Measurements from ENCODE around the gene EXD3. TPM values are rescaled to one million over a fixed set of nuclear protein-coding genes. Genes with fewer than 3 reads are reported as not detected.

The EXD3 gene
- total and polyA plus RNA-seq, 2 of the 13 experiments (the other 11 are each of a cell fraction or from before 2014, with no cell fraction given): 2.7 to 4.8 TPM

GRCh38 chr9:137452761-137453642 is 30.0 kb upstream of the EXD3 start:
- H3K4me1 ChIP-seq (ENCODE audit: insufficient read depth, low read length): peaks cover 63% of the 10 kb centered on the region
- ATAC-seq (no peak), DNase-seq (ENCODE audit: low spot score) (no peak), FAIRE-seq (no peak)
- in situ Hi-C loops (cut with HindIII; ENCODE audit: extremely low pct_ligation_motif_present, low pct_unique_long_range_greater_than_20kb): no loop called here
- no peaks in the 10 kb centered on the region for H3K27me3 ChIP-seq (ENCODE audit: control insufficient read depth in 1 of 2, insufficient read depth in 2 of 2, low read length in 2 of 2)
- ChIA-PET POLR2A (interaction anchor here (0.6 kb wide), 1 partner anchor 82 kb away, joined by 3 read pairs; no protein-coding TSS in a partner anchor), CTCF (ENCODE audit: low intra/inter-chr PET ratio, low total read pairs) (no interaction called here)
- peaks cover 12 to 49% of the 10 kb centered on the region in 2 experiments for H3K36me3 ChIP-seq (replicated peaks in 1 of 2; ENCODE audit: control insufficient read depth in 1 of 2, insufficient read depth in 2 of 2, low read length in 2 of 2)
- BruUV-seq (replicated peaks): no TSS peak
- H3K9ac ChIP-seq (ENCODE audit: insufficient read depth, low read depth, low read length): no peak overlapping the region
- H3K27ac ChIP-seq (ENCODE audit: extremely low read length, insufficient read depth, low read length): peak overlapping the region; percentile 34
- WGBS (ENCODE audit: low lambda C conversion rate): 95% methylated on average over 25 of the region's 43 CpGs
- intact Hi-C loops (cut with micrococcal nuclease; ENCODE audit: unreplicated experiment): no loop called here
- H4K20me1 ChIP-seq (ENCODE audit: insufficient read depth, low read length): peaks cover 15% of the 10 kb centered on the region; the same call in 1 of the 2 replicates
- H3K4me3 ChIP-seq (replicated peaks in 1 of 3; ENCODE audit: insufficient read depth in 1 of 3, low read depth in 2 of 3, low read length in 3 of 3): no peak overlapping the region; a peak in 1 of 6 replicates
- no peak overlapping the region for H2AFZ ChIP-seq (ENCODE audit: low read length)
- no peaks in the 10 kb centered on the region for H3K9me3 ChIP-seq (ENCODE audit: low read length)
- H3K4me2 ChIP-seq (ENCODE audit: low read depth, low read length): no peak overlapping the region
- peaks cover 22% of the 10 kb centered on the region for H3K79me2 ChIP-seq (ENCODE audit: insufficient read depth, low read length)
- TF ChIP-seq, protein P1, sequence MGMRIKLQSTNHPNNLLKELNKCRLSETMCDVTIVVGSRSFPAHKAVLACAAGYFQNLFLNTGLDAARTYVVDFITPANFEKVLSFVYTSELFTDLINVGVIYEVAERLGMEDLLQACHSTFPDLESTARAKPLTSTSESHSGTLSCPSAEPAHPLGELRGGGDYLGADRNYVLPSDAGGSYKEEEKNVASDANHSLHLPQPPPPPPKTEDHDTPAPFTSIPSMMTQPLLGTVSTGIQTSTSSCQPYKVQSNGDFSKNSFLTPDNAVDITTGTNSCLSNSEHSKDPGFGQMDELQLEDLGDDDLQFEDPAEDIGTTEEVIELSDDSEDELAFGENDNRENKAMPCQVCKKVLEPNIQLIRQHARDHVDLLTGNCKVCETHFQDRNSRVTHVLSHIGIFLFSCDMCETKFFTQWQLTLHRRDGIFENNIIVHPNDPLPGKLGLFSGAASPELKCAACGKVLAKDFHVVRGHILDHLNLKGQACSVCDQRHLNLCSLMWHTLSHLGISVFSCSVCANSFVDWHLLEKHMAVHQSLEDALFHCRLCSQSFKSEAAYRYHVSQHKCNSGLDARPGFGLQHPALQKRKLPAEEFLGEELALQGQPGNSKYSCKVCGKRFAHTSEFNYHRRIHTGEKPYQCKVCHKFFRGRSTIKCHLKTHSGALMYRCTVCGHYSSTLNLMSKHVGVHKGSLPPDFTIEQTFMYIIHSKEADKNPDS (CRISPR knock-in tag; IDR thresholded peaks at IDR 0.05): peak; percentile 24; the same call in 1 of the 2 replicates
- TF ChIP-seq MTA1 (CRISPR knock-in tag; IDR thresholded peaks at IDR 0.05; ENCODE audit: borderline replicate concordance) (no peak), XBP1 (CRISPR knock-in tag; IDR thresholded peaks at IDR 0.05) (no peak), SP5 (CRISPR knock-in tag; IDR thresholded peaks at IDR 0.05; ENCODE audit: borderline replicate concordance, low read depth) (no peak), NCOA1 (CRISPR knock-in tag; IDR thresholded peaks at IDR 0.05) (no peak), ZNF451 (CRISPR knock-in tag; IDR thresholded peaks at IDR 0.05) (no peak), TMF1 (CRISPR knock-in tag; IDR thresholded peaks at IDR 0.05; ENCODE audit: low read depth) (no peak), ZNF362 (CRISPR knock-in tag; IDR thresholded peaks at IDR 0.05; ENCODE audit: borderline replicate concordance) (no peak), CREB3 (CRISPR knock-in tag; IDR thresholded peaks at IDR 0.05) (no peak), HMGXB3 (CRISPR knock-in tag; IDR thresholded peaks at IDR 0.05; ENCODE audit: borderline replicate concordance) (no peak)
- TF ChIP-seq, protein P2, sequence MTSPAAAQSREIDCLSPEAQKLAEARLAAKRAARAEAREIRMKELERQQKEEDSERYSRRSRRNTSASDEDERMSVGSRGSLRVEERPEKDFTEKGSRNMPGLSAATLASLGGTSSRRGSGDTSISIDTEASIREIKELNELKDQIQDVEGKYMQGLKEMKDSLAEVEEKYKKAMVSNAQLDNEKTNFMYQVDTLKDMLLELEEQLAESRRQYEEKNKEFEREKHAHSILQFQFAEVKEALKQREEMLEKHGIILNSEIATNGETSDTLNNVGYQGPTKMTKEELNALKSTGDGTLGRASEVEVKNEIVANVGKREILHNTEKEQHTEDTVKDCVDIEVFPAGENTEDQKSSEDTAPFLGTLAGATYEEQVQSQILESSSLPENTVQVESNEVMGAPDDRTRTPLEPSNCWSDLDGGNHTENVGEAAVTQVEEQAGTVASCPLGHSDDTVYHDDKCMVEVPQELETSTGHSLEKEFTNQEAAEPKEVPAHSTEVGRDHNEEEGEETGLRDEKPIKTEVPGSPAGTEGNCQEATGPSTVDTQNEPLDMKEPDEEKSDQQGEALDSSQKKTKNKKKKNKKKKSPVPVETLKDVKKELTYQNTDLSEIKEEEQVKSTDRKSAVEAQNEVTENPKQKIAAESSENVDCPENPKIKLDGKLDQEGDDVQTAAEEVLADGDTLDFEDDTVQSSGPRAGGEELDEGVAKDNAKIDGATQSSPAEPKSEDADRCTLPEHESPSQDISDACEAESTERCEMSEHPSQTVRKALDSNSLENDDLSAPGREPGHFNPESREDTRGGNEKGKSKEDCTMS (CRISPR knock-in tag; conservative IDR thresholded peaks at IDR 0.05): no peak
